T-helper 17 cell (primary cell): ENCODE measurements around the gene RETSAT. TPM values are rescaled to one million over a fixed set of nuclear protein-coding genes. Genes with fewer than 3 reads are reported as not detected.
"Not testable (repeated sequence)": the region's sequence is repeated elsewhere in the genome, so short reads cannot be mapped to it uniquely, and the experiment has no call there.

Experiments
- ATAC-seq: fragments of 150-1000 bp; cut with Tn5 transposase; 2 replicates; pipeline ENCODE4 v1.10.0; 2021; ENCODE audit warnings: mild to moderate bottlenecking, moderate library complexity
- DNase-seq, 3 donors: peaks; one replicate each; pipeline versions ENCODE4 v3.0.0 to v3.0.0-alpha.2; 2020 to 2021
- H3K9me3 ChIP-seq: one replicate; pipeline ENCODE4 v1.7.0; 2013; ENCODE audit warnings: low read length, mild to moderate bottlenecking; ENCODE audit not compliant: control insufficient read depth, poor library complexity, severe bottlenecking
- H3K27ac Mint-ChIP-seq: one replicate; pipeline ENCODE4 v1.8.0; 2022; ENCODE audit warnings: mild to moderate bottlenecking, moderate library complexity, mixed read lengths
- H3K27me3 Mint-ChIP-seq: one replicate; pipeline ENCODE4 v1.8.0; 2022; ENCODE audit warnings: mixed read lengths
- H3K36me3 Mint-ChIP-seq: one replicate; pipeline ENCODE4 v1.8.0; 2022; ENCODE audit warnings: low read depth, mixed read lengths
- H3K4me1 Mint-ChIP-seq: one replicate; pipeline ENCODE4 v1.8.0; 2022; ENCODE audit warnings: mild to moderate bottlenecking, mixed read lengths
- H3K4me3 Mint-ChIP-seq: one replicate; pipeline ENCODE4 v1.8.0; 2022; ENCODE audit warnings: mild to moderate bottlenecking, moderate library complexity, mixed read lengths
- total RNA-seq, 4 donors: library from RNA in 2 of 4; stranded (reverse) in 2 of 4; gene quantifications; one replicate each; pipeline ENCODE4 v1.2.3 and lab custom pipeline; 2022 to 2026

Gene RETSAT
- total RNA-seq, 2 donors from 2014 or later: 30.3 to 35.9 TPM

GRCh38 chr2:85368921-85369320, 14.6 kb upstream of the RETSAT start:
- Mint-ChIP-seq H3K4me1 (peaks cover 5% of the 10 kb centered on the region), H3K36me3 (peaks cover 3% of the 10 kb centered on the region), H3K27ac (no peak overlapping the region)

GRCh38 chr2:85367180-85367579, 12.9 kb upstream of the RETSAT start:
- H3K27me3 Mint-ChIP-seq: no peaks in the 10 kb centered on the region
- peak overlapping the region; percentile 68 for H3K27ac Mint-ChIP-seq
- peaks cover 8% of the 10 kb centered on the region for H3K36me3 Mint-ChIP-seq
- ATAC-seq (no peak), DNase-seq (no peak)
- H3K4me3 Mint-ChIP-seq: no peak overlapping the region
- peaks cover 6% of the 10 kb centered on the region for H3K4me1 Mint-ChIP-seq
- no peaks in the 10 kb centered on the region for H3K9me3 ChIP-seq

More at GRCh38 chr2:85368921-85369320, 14.6 kb upstream of the RETSAT start:
- H3K4me3 Mint-ChIP-seq: no peak overlapping the region
- no peaks in the 10 kb centered on the region for H3K27me3 Mint-ChIP-seq
- no peak for ATAC-seq
- no peak for DNase-seq
- H3K9me3 ChIP-seq: no peaks in the 10 kb centered on the region

- H3K4me3 Mint-ChIP-seq, DNase-seq, H3K27me3 Mint-ChIP-seq, H3K27ac Mint-ChIP-seq, ATAC-seq, H3K9me3 ChIP-seq: not testable (repeated sequence)
- Mint-ChIP-seq H3K4me1 (peaks cover 12% of the 10 kb centered on the region), H3K36me3 (peaks cover 13% of the 10 kb centered on the region)
Measured at GRCh38 chr2:85362653-85363387, 8.5 kb upstream of the RETSAT start.

GRCh38 chr2:85357736-85358135, 3.4 kb upstream of the RETSAT start:
- peaks cover 10% of the 10 kb centered on the region for H3K36me3 Mint-ChIP-seq
- no peak for ATAC-seq
- no peak for DNase-seq
- H3K4me1 Mint-ChIP-seq: peaks cover 24% of the 10 kb centered on the region
- H3K27me3 Mint-ChIP-seq: no peaks in the 10 kb centered on the region
- H3K27ac Mint-ChIP-seq: no peak overlapping the region
- no peak overlapping the region for H3K4me3 Mint-ChIP-seq
- no peaks in the 10 kb centered on the region for H3K9me3 ChIP-seq

- Mint-ChIP-seq H3K27ac (no peak overlapping the region), H3K4me1 (peaks cover 26% of the 10 kb centered on the region), H3K27me3 (no peaks in the 10 kb centered on the region), H3K36me3 (peaks cover 10% of the 10 kb centered on the region), H3K4me3 (no peak overlapping the region)
- ATAC-seq (no peak), DNase-seq (no peak)
- H3K9me3 ChIP-seq: no peaks in the 10 kb centered on the region
Measured at GRCh38 chr2:85356186-85356585, 1.9 kb upstream of the RETSAT start.

GRCh38 chr2:85355521-85355920, 1.2 kb upstream of the RETSAT start:
- H3K27me3 Mint-ChIP-seq: no peaks in the 10 kb centered on the region
- DNase-seq (no peak), ATAC-seq (no peak)
- H3K4me1 Mint-ChIP-seq: peaks cover 26% of the 10 kb centered on the region
- H3K9me3 ChIP-seq: no peaks in the 10 kb centered on the region
- H3K4me3 Mint-ChIP-seq: peak overlapping the region; percentile 99
- peak overlapping the region; percentile 98 for H3K27ac Mint-ChIP-seq
- H3K36me3 Mint-ChIP-seq: peaks cover 11% of the 10 kb centered on the region

GRCh38 chr2:85355073-85355410, 714 bp upstream of the RETSAT start:
- Mint-ChIP-seq H3K36me3 (peaks cover 14% of the 10 kb centered on the region), H3K27ac (peak overlapping the region; percentile 98)
- ATAC-seq: peak; percentile 6

GRCh38 chr2:85353876-85354285, 447 bp downstream of the RETSAT start:
- no peaks in the 10 kb centered on the region for H3K9me3 ChIP-seq
- no peak for DNase-seq
- H3K27me3 Mint-ChIP-seq: no peaks in the 10 kb centered on the region
- peak overlapping the region; percentile 98 for H3K27ac Mint-ChIP-seq
- peak overlapping the region; percentile 99 for H3K4me3 Mint-ChIP-seq
- H3K4me1 Mint-ChIP-seq: peaks cover 24% of the 10 kb centered on the region
- H3K36me3 Mint-ChIP-seq: peaks cover 12% of the 10 kb centered on the region
- ATAC-seq: peak; percentile 2

More at GRCh38 chr2:85355073-85355410, 714 bp upstream of the RETSAT start:
- peak overlapping the region; percentile 99 for H3K4me3 Mint-ChIP-seq
- peaks cover 26% of the 10 kb centered on the region for H3K4me1 Mint-ChIP-seq
- no peak for DNase-seq
- no peaks in the 10 kb centered on the region for H3K27me3 Mint-ChIP-seq
- H3K9me3 ChIP-seq: no peaks in the 10 kb centered on the region

GRCh38 chr2:85347599-85347998, 6.7 kb downstream of the RETSAT start:
- H3K36me3 Mint-ChIP-seq: peaks cover 11% of the 10 kb centered on the region
- H3K27ac Mint-ChIP-seq: no peak overlapping the region
- ATAC-seq (no peak), DNase-seq (no peak)
- H3K9me3 ChIP-seq: no peaks in the 10 kb centered on the region
- H3K27me3 Mint-ChIP-seq: no peaks in the 10 kb centered on the region
- H3K4me3 Mint-ChIP-seq: no peak overlapping the region
- peaks cover 4% of the 10 kb centered on the region for H3K4me1 Mint-ChIP-seq

- ATAC-seq: no peak
Measured at GRCh38 chr2:85344356-85344954, 9.9 kb downstream of the RETSAT start.

GRCh38 chr2:85343207-85343895, 11.0 kb downstream of the RETSAT start:
- not testable (repeated sequence) for H3K4me1 Mint-ChIP-seq, H3K27me3 Mint-ChIP-seq, DNase-seq, H3K4me3 Mint-ChIP-seq, H3K36me3 Mint-ChIP-seq, ATAC-seq, H3K27ac Mint-ChIP-seq, H3K9me3 ChIP-seq

More at GRCh38 chr2:85344356-85344954, 9.9 kb downstream of the RETSAT start:
- H3K4me1 Mint-ChIP-seq: peaks cover 2% of the 10 kb centered on the region
- no peaks in the 10 kb centered on the region for H3K9me3 ChIP-seq
- DNase-seq: no peak
- H3K4me3 Mint-ChIP-seq: no peak overlapping the region
- H3K27me3 Mint-ChIP-seq: no peaks in the 10 kb centered on the region
- H3K36me3 Mint-ChIP-seq: peaks cover 6% of the 10 kb centered on the region
- H3K27ac Mint-ChIP-seq: peak overlapping the region; percentile 45

- H3K9me3 ChIP-seq: no peaks in the 10 kb centered on the region
- H3K27me3 Mint-ChIP-seq: no peaks in the 10 kb centered on the region
- H3K4me1 Mint-ChIP-seq: peaks cover 2% of the 10 kb centered on the region
- H3K27ac Mint-ChIP-seq: no peak overlapping the region
- H3K4me3 Mint-ChIP-seq: no peak overlapping the region
- ATAC-seq: no peak
- peaks cover 2% of the 10 kb centered on the region for H3K36me3 Mint-ChIP-seq
- no peak for DNase-seq
Measured at GRCh38 chr2:85342156-85342555, 12.2 kb downstream of the RETSAT start.

- no peaks in the 10 kb centered on the region for H3K9me3 ChIP-seq
- DNase-seq: no peak
- H3K36me3 Mint-ChIP-seq: peaks cover 2% of the 10 kb centered on the region
- no peak for ATAC-seq
- H3K27me3 Mint-ChIP-seq: no peaks in the 10 kb centered on the region
- H3K4me3 Mint-ChIP-seq: no peak overlapping the region
- H3K27ac Mint-ChIP-seq: peak overlapping the region; percentile 19
- no peaks in the 10 kb centered on the region for H3K4me1 Mint-ChIP-seq
Measured at GRCh38 chr2:85341269-85342029, 12.9 kb downstream of the RETSAT start.
